BE2C (cell line): ENCODE results near the gene NLGN1.

ENCODE experiments used
- DNase-seq: peaks from one replicate; pipeline ENCODE4 v3.0.0-alpha.2; 2020
- H3K27me3 ChIP-seq: fragments of 250-450 bp; sonication (Bioruptor Pico); 2 replicates; pipeline ENCODE4 v1.5.1; 2020; ENCODE audit warnings: mild to moderate bottlenecking
- H3K36me3 ChIP-seq: fragments of 250-450 bp; sonication (Bioruptor Pico); 2 replicates; pipeline ENCODE4 v1.5.1; 2020; ENCODE audit warnings: mild to moderate bottlenecking
- H3K4me1 ChIP-seq: fragments of 250-450 bp; sonication (Bioruptor Pico); 2 replicates; pipeline ENCODE4 v1.5.1; 2020
- H3K4me3 ChIP-seq: 2 replicates; pipeline ENCODE4 v1.5.1; 2011; ENCODE audit warnings: low read depth, low read length
- H3K9me3 ChIP-seq: fragments of 250-450 bp; sonication (Bioruptor Pico); 2 replicates; pipeline ENCODE4 v1.5.1; 2020
- TF ChIP-seq, protein P1 (sequence below): IDR thresholded peaks from 2 replicates; pipeline ENCODE4 v1.5.1; 2012; ENCODE audit warnings: mild to moderate bottlenecking, low read depth, low read length

Gene NLGN1

GRCh38 chr3:173983343-173983742 is 585.8 kb downstream of the NLGN1 start:
- H3K4me1 ChIP-seq, result no peaks in the 10 kb centered on the region
- TF ChIP-seq, protein P1, sequence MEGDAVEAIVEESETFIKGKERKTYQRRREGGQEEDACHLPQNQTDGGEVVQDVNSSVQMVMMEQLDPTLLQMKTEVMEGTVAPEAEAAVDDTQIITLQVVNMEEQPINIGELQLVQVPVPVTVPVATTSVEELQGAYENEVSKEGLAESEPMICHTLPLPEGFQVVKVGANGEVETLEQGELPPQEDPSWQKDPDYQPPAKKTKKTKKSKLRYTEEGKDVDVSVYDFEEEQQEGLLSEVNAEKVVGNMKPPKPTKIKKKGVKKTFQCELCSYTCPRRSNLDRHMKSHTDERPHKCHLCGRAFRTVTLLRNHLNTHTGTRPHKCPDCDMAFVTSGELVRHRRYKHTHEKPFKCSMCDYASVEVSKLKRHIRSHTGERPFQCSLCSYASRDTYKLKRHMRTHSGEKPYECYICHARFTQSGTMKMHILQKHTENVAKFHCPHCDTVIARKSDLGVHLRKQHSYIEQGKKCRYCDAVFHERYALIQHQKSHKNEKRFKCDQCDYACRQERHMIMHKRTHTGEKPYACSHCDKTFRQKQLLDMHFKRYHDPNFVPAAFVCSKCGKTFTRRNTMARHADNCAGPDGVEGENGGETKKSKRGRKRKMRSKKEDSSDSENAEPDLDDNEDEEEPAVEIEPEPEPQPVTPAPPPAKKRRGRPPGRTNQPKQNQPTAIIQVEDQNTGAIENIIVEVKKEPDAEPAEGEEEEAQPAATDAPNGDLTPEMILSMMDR, result no peak
- no peak for DNase-seq
- H3K27me3 ChIP-seq, result no peaks in the 10 kb centered on the region
- H3K4me3 ChIP-seq, result no peak overlapping the region
- H3K36me3 ChIP-seq, result no peaks in the 10 kb centered on the region
- no peaks in the 10 kb centered on the region for H3K9me3 ChIP-seq

- no peaks in the 10 kb centered on the region for H3K9me3 ChIP-seq
- no peak for DNase-seq
- H3K27me3 ChIP-seq, result no peaks in the 10 kb centered on the region
- no peaks in the 10 kb centered on the region for H3K36me3 ChIP-seq
- TF ChIP-seq, protein P1, result no peak
- H3K4me1 ChIP-seq, result no peaks in the 10 kb centered on the region
- H3K4me3 ChIP-seq, result no peak overlapping the region
These were observed 589.4 kb downstream of the NLGN1 start for GRCh38 chr3:173986861-173987410.

DNA sequence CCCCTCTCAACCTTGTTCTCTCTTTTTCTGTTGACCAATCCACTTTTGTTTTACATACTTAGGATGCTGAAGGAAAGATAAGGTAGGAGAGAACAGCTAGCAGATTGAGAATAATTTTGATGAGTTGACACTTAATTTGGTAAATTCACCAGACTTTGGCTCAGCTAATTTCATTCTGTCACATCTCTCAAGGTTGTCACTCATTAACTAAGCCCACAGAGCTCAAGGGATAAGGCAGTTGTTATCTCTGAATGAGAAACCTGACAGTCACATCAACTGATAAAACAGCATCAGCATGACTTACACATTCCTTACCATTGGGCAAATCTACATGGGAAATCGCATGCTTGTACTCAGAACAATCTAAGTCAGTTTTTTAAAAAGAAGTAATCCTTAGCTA is 591.4 kb downstream of the NLGN1 start:
- Histone ChIP-seq H3K36me3 (no peaks in the 10 kb centered on the region), H3K4me1 (no peaks in the 10 kb centered on the region), H3K9me3 (no peaks in the 10 kb centered on the region), H3K4me3 (no peak overlapping the region), H3K27me3 (no peaks in the 10 kb centered on the region)
- DNase-seq, result no peak
- TF ChIP-seq, protein P1, result no peak

DNA sequence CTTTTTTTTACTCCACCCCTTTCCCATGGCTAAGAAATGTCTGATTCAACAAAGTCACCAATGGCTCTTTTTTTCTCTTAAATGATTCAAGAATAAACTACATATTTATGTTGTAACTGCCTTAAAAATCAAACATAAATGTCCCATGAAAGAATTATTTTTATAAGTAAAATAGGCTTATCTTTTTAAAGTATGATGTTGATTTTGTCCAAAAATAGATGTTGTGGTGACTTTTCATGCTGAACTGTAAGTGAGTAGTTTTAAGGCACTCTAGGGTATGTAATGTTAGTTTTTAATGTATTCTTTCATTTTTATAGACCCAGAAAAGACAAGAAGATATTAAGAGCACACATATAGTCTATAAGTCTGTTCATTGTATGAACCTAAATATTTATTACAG is 594.9 kb downstream of the NLGN1 start:
- TF ChIP-seq, protein P1, result no peak
- no peak overlapping the region for H3K4me3 ChIP-seq
- H3K9me3 ChIP-seq, result no peaks in the 10 kb centered on the region
- no peak for DNase-seq
- H3K36me3 ChIP-seq, result no peaks in the 10 kb centered on the region
- H3K4me1 ChIP-seq, result no peaks in the 10 kb centered on the region
- no peaks in the 10 kb centered on the region for H3K27me3 ChIP-seq

- no peak for DNase-seq
- Histone ChIP-seq H3K36me3 (no peaks in the 10 kb centered on the region), H3K4me3 (no peak overlapping the region), H3K9me3 (no peaks in the 10 kb centered on the region), H3K27me3 (no peaks in the 10 kb centered on the region), H3K4me1 (no peaks in the 10 kb centered on the region)
- TF ChIP-seq, protein P1, result peak; percentile 38
These were observed 595.8 kb downstream of the NLGN1 start for GRCh38 chr3:173993299-173993698.

DNA sequence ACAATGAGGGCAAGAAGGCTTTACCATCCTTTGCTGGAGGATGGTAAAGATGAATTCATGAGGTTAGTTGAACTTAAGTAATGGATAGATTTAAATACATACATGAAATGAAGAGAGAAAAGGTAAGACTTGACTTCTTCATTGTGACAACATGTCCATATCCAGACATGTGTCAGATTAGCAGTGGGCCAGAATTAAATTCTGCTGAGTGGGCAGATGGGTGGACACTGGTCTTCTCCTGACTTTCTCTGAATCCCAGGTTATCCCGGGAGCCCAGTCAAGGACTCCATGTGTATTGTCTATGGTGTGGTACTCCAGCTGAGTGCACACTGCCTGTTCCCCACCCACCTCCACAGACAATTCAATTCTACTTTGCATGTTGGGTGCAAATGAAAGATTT is 603.1 kb downstream of the NLGN1 start:
- no peaks in the 10 kb centered on the region for H3K9me3 ChIP-seq
- H3K27me3 ChIP-seq, result no peaks in the 10 kb centered on the region
- TF ChIP-seq, protein P1, result no peak
- H3K36me3 ChIP-seq, result no peaks in the 10 kb centered on the region
- DNase-seq, result no peak
- no peaks in the 10 kb centered on the region for H3K4me1 ChIP-seq
- no peak overlapping the region for H3K4me3 ChIP-seq
